Testis (tissue), 2 donors: Measurements from ENCODE around the gene NECTIN2.

Experiments
- POLR2A ChIP-seq: fragments of 450-650 bp; IDR thresholded peaks from one replicate; pipeline ENCODE4 v1.6.1; 2017; ENCODE audit warnings: antibody characterized with exemption, mild to moderate bottlenecking, moderate library complexity
- TF ChIP-seq, protein P1 (sequence below), 3 experiments: fragments of 450-650 bp in 2 of 3; fragments of 200-600 bp in 1 of 3; sonication (generic) in 1 of 3; IDR thresholded peaks; one replicate each; pipeline ENCODE4 v1.5.1; 2016 to 2019; ENCODE audit warnings: antibody characterized with exemption in 3 of 3, mild to moderate bottlenecking in 2 of 3, moderate library complexity in 1 of 3

- TF ChIP-seq, protein P1, sequence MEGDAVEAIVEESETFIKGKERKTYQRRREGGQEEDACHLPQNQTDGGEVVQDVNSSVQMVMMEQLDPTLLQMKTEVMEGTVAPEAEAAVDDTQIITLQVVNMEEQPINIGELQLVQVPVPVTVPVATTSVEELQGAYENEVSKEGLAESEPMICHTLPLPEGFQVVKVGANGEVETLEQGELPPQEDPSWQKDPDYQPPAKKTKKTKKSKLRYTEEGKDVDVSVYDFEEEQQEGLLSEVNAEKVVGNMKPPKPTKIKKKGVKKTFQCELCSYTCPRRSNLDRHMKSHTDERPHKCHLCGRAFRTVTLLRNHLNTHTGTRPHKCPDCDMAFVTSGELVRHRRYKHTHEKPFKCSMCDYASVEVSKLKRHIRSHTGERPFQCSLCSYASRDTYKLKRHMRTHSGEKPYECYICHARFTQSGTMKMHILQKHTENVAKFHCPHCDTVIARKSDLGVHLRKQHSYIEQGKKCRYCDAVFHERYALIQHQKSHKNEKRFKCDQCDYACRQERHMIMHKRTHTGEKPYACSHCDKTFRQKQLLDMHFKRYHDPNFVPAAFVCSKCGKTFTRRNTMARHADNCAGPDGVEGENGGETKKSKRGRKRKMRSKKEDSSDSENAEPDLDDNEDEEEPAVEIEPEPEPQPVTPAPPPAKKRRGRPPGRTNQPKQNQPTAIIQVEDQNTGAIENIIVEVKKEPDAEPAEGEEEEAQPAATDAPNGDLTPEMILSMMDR (IDR thresholded peaks at IDR 0.05), result no peak
- TF ChIP-seq POLR2A, result no peak
Observed at GRCh38 chr19:44816301-44816700, 29.8 kb upstream of the NECTIN2 start.
